Mesenchymal stem cell (in vitro differentiated cells and primary cell): Measurements from ENCODE around the gene CCS.
A peak's percentile ranks its signal among the peaks of the same experiment; 100 is the strongest.

Experiments
- DNase-seq: peaks from one replicate; pipeline ENCODE4 v3.0.0-alpha.2; 2013
- H2AFZ ChIP-seq: one replicate; pipeline ENCODE4 v1.6.1; 2013; ENCODE audit warnings: low read depth, mild to moderate bottlenecking, control low read depth, inconsistent platforms, low read length, moderate library complexity
- H2AK5ac ChIP-seq: 2 replicates; pipeline ENCODE4 v1.6.1; 2013; ENCODE audit warnings: low read length, moderate library complexity, mild to moderate bottlenecking, inconsistent platforms; ENCODE audit not compliant: severe bottlenecking
- H2BK120ac ChIP-seq: one replicate; pipeline ENCODE4 v1.6.1; 2013; ENCODE audit warnings: low read depth, mild to moderate bottlenecking, inconsistent platforms, low read length, moderate library complexity
- H2BK12ac ChIP-seq, 2 experiments: one replicate each; pipeline ENCODE4 v1.6.1; 2013; ENCODE audit warnings: inconsistent platforms in 2 of 2, low read length in 2 of 2, mild to moderate bottlenecking in 2 of 2, moderate library complexity in 2 of 2, control low read depth in 1 of 2
- H2BK15ac ChIP-seq: one replicate; pipeline ENCODE4 v1.6.1; 2013; ENCODE audit warnings: mild to moderate bottlenecking, low read depth, inconsistent platforms; ENCODE audit not compliant: poor library complexity, severe bottlenecking
- H2BK5ac ChIP-seq: 2 replicates; pipeline ENCODE4 v1.6.1; 2013; ENCODE audit warnings: low read depth, mild to moderate bottlenecking, low read length, control low read depth, inconsistent platforms; ENCODE audit not compliant: poor library complexity, severe bottlenecking
- H3K14ac ChIP-seq, 2 experiments: one replicate each; pipeline ENCODE4 v1.6.1; 2013; ENCODE audit warnings: inconsistent platforms in 2 of 2, low read length in 2 of 2, control low read depth in 1 of 2, mild to moderate bottlenecking in 1 of 2, moderate library complexity in 1 of 2
- H3K18ac ChIP-seq, 2 experiments: one replicate each; pipeline ENCODE4 v1.6.1; 2013; ENCODE audit warnings: inconsistent platforms in 2 of 2, low read length in 2 of 2, control low read depth in 1 of 2, low read depth in 1 of 2, mild to moderate bottlenecking in 1 of 2
- H3K23ac ChIP-seq, 2 experiments: one replicate each; pipeline ENCODE4 v1.6.1; 2013; ENCODE audit warnings: inconsistent platforms in 2 of 2, low read length in 2 of 2, mild to moderate bottlenecking in 2 of 2, moderate library complexity in 2 of 2, control low read depth in 1 of 2
- H3K27ac ChIP-seq: 2 replicates; pipeline ENCODE4 v1.5.1; 2013; ENCODE audit warnings: mild to moderate bottlenecking, moderate library complexity, low read length, control low read depth, inconsistent platforms; ENCODE audit not compliant: poor library complexity, severe bottlenecking
- H3K27me3 ChIP-seq, 2 experiments: 2 replicates each; pipeline versions ENCODE4 v1.6.1 to v1.7.0; 2013; ENCODE audit warnings: low read length in 2 of 2, mild to moderate bottlenecking in 2 of 2, moderate library complexity in 2 of 2, control low read depth in 1 of 2, inconsistent platforms in 1 of 2; ENCODE audit not compliant: control insufficient read depth in 1 of 2, insufficient read depth in 1 of 2
- H3K36me3 ChIP-seq, 2 experiments: 2 replicates each; pipeline versions ENCODE4 v1.6.1 to v1.7.0; 2013; ENCODE audit warnings: low read length in 2 of 2, control low read depth in 1 of 2, inconsistent platforms in 1 of 2, low read depth in 1 of 2, mild to moderate bottlenecking in 1 of 2; ENCODE audit not compliant: insufficient read depth in 2 of 2, control insufficient read depth in 1 of 2
- H3K4ac ChIP-seq, 2 experiments: one replicate each; pipeline ENCODE4 v1.6.1; 2013; ENCODE audit warnings: inconsistent platforms in 2 of 2, low read length in 2 of 2, mild to moderate bottlenecking in 2 of 2, moderate library complexity in 2 of 2, control low read depth in 1 of 2, low read depth in 1 of 2
- H3K4me1 ChIP-seq: 2 replicates; pipeline ENCODE4 v1.6.1; 2013; ENCODE audit warnings: low read depth, low read length, control low read depth; ENCODE audit not compliant: control insufficient read depth, insufficient read depth
- H3K4me2 ChIP-seq: 2 replicates; pipeline ENCODE4 v1.6.1; 2013; ENCODE audit warnings: low read length, mild to moderate bottlenecking, inconsistent platforms; ENCODE audit not compliant: poor library complexity, severe bottlenecking
- H3K4me3 ChIP-seq, 2 experiments: 2 replicates each; pipeline versions ENCODE4 v1.5.1 to v1.7.0; 2013; ENCODE audit warnings: low read length in 2 of 2, mild to moderate bottlenecking in 2 of 2, control low read depth in 1 of 2, low read depth in 1 of 2; ENCODE audit not compliant: insufficient read depth in 1 of 2
- H3K79me1 ChIP-seq: replicated peaks from 2 replicates; pipeline ENCODE4 v1.6.1; 2013; ENCODE audit warnings: mild to moderate bottlenecking, control low read depth, low read length, inconsistent platforms; ENCODE audit not compliant: poor library complexity, severe bottlenecking
- H3K9ac ChIP-seq: 2 replicates; pipeline ENCODE4 v1.7.0; 2013; ENCODE audit warnings: mild to moderate bottlenecking, low read length, moderate library complexity
- H3K9me3 ChIP-seq: 2 replicates; pipeline ENCODE4 v1.7.0; 2013; ENCODE audit warnings: mild to moderate bottlenecking, low read length; ENCODE audit not compliant: control insufficient read depth
- H4K8ac ChIP-seq: one replicate; pipeline ENCODE4 v1.6.1; 2013; ENCODE audit warnings: inconsistent platforms, mild to moderate bottlenecking, low read length, moderate library complexity
- H4K91ac ChIP-seq: one replicate; pipeline ENCODE4 v1.6.1; 2013; ENCODE audit warnings: mild to moderate bottlenecking, low read length, inconsistent platforms
- WGBS: methylation state at CpG from one replicate; pipeline ENCODE4 v1.1.7; 2013; ENCODE audit warnings: mixed read lengths; 5-methylcytosine and 5-hydroxymethylcytosine counted together

The CCS gene

DNA sequence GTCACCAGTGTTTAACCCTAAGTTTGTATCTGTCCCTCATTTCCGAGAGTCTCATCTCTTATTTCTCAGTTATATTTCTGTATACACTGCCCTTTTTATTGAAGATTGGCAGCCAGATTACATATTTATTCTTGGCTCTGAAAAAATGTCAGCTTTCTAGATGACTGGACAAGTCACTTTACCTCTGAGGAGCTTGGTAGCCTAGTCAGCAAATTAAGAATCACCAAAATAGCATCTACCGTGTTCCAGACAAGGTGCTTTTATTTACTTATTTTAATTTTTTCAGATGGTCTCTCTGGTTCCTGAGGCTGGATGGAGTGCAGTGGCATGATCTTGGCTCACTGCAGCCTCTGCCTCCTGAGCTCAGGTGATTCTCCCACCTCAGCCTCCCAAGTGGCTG is 40.0 kb downstream of the CCS start:
- no peak overlapping the region for H3K4me3 ChIP-seq
- H3K4me2 ChIP-seq = no peak overlapping the region
- no peak overlapping the region for H2AFZ ChIP-seq
- H2BK12ac ChIP-seq = no peak overlapping the region
- WGBS = no CpG with 5 or more reads among the region's 2 CpGs
- no peak overlapping the region for H4K8ac ChIP-seq
- no peaks in the 10 kb centered on the region for H3K79me1 ChIP-seq
- H3K4ac ChIP-seq = no peak overlapping the region
- H2AK5ac ChIP-seq = no peak overlapping the region
- no peak overlapping the region for H3K9ac ChIP-seq
- H3K27ac ChIP-seq = no peak overlapping the region
- no peaks in the 10 kb centered on the region for H3K9me3 ChIP-seq
- peaks cover 36 to 52% of the 10 kb centered on the region in 2 experiments for H3K36me3 ChIP-seq
- no peak overlapping the region for H3K14ac ChIP-seq
- no peak overlapping the region for H3K18ac ChIP-seq
- H4K91ac ChIP-seq = no peak overlapping the region
- H3K23ac ChIP-seq = no peak overlapping the region
- no peak overlapping the region for H2BK5ac ChIP-seq
- H2BK120ac ChIP-seq = no peak overlapping the region
- no peaks in the 10 kb centered on the region for H3K27me3 ChIP-seq
- H2BK15ac ChIP-seq = no peak overlapping the region
- peaks cover 3% of the 10 kb centered on the region for H3K4me1 ChIP-seq
- no peak for DNase-seq

GRCh38 chr11:66636411-66636810 is 43.4 kb downstream of the CCS start:
- no peak overlapping the region for H4K91ac ChIP-seq
- no peak for DNase-seq
- no peak overlapping the region for H2BK12ac ChIP-seq
- no peak overlapping the region for H3K4me2 ChIP-seq
- H3K23ac ChIP-seq = no peak overlapping the region
- WGBS = 95% methylated on average over 3 of the region's 3 CpGs
- no peak overlapping the region for H4K8ac ChIP-seq
- no peak overlapping the region for H3K14ac ChIP-seq
- H2BK5ac ChIP-seq = no peak overlapping the region
- H3K79me1 ChIP-seq = no peaks in the 10 kb centered on the region
- no peak overlapping the region for H2AK5ac ChIP-seq
- peaks cover 8% of the 10 kb centered on the region for H3K4me1 ChIP-seq
- H2AFZ ChIP-seq = no peak overlapping the region
- peaks cover 21 to 43% of the 10 kb centered on the region in 2 experiments for H3K36me3 ChIP-seq
- H3K9me3 ChIP-seq = no peaks in the 10 kb centered on the region
- no peak overlapping the region for H3K9ac ChIP-seq
- no peak overlapping the region for H3K4ac ChIP-seq
- H3K4me3 ChIP-seq = no peak overlapping the region
- no peak overlapping the region for H2BK15ac ChIP-seq
- no peaks in the 10 kb centered on the region for H3K27me3 ChIP-seq
- no peak overlapping the region for H3K18ac ChIP-seq
- no peak overlapping the region for H2BK120ac ChIP-seq
- peak overlapping the region; percentile 28 for H3K27ac ChIP-seq

DNA sequence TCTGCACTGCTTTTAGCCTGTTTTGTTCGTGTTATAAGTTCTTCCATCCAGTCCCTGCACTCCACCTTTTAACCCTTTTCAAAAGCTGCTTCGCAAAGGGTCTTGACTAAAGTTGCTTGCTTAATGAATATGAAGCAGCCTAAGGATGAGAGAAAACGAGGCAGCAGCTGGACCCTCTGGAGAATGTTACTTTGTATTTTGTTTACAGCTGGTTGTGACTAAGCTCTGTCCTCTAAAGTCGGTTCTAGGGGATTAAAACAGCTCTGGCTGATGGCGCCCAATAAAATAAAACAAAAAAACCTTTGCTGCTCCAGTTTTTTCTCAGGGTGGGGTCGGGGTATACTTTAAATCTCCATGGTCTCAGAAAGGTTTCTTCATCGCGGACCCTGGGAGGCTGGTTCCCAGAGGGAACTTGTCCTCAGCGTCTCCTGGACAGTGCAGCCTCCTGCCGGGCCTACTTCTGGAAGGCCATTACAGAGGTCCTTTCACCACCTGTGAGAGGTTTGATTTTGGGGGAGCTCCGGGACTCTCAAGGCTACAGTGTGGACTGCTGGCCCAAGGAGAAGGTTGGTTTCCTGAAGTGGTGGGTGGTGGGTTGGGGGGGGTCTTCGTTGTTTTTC is 44.7 kb downstream of the CCS start:
- no peak overlapping the region for H3K14ac ChIP-seq
- H3K18ac ChIP-seq = no peak overlapping the region
- peak overlapping the region; percentile 2 for H4K8ac ChIP-seq
- no peaks in the 10 kb centered on the region for H3K9me3 ChIP-seq
- peak overlapping the region; percentile 83 for H3K9ac ChIP-seq
- H3K4ac ChIP-seq = peak overlapping the region in 1 of 2 experiments; percentile 89
- peaks cover 8% of the 10 kb centered on the region for H3K4me1 ChIP-seq
- peak overlapping the region; percentile 5 for H4K91ac ChIP-seq
- H2BK120ac ChIP-seq = no peak overlapping the region
- WGBS = 54% methylated on average over 12 of the region's 12 CpGs
- no peak overlapping the region for H2BK12ac ChIP-seq
- peaks cover 21 to 50% of the 10 kb centered on the region in 2 experiments for H3K36me3 ChIP-seq
- H3K27ac ChIP-seq = peak overlapping the region; percentile 69
- no peaks in the 10 kb centered on the region for H3K79me1 ChIP-seq
- peak overlapping the region; percentile 54 for H2AK5ac ChIP-seq
- no peak overlapping the region for H2BK15ac ChIP-seq
- peak; percentile 74 for DNase-seq
- H3K4me2 ChIP-seq = peak overlapping the region; percentile 73
- no peaks in the 10 kb centered on the region for H3K27me3 ChIP-seq
- H2BK5ac ChIP-seq = no peak overlapping the region
- no peak overlapping the region for H3K23ac ChIP-seq
- peak overlapping the region; percentile 46 to 91 for H3K4me3 ChIP-seq
- H2AFZ ChIP-seq = no peak overlapping the region

DNA sequence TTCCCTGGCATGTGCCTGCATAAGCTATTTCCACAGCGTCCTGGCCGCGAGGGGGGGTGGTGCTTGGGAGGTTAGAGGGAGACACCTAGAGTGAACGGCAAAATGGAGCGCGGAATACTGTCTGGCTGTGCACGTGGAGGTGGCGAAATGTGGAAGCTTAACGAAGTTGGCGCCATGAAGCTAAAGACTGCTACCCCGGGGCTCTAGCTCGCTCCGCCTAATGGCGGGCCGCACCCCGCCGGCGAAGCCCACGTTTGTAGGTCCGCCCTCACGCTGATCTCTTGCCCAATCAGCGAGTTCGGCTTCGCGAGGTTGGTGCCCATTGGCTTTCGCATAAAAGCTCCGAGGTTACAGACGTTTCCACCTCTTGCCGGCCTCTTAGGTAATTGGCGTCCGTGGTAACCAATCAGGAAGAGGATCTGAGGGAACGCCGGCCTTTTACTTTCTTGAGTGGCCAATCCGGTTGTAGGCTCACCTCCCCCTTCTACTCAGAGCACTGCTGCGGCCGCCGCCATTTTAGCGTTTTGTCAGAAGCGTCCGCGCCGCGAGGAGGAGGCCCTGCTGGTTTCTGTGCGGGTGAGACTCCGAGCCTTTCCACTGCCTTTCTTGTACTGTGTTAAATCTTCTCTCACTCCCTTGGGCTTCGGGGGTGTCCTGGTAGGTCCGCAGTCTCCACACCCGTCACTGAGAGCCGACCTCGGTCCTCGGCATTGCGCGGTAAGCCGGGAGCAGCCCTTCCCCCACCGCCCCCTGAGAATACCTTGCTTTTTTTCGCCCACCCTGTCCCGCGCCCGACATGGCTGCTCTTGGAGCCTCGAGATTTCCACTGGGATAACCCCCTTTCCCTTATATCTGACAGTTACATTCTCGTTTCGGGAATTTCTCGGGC is 45.4 kb downstream of the CCS start, which contains the start of gene RBM4:
TSS of gene RBM4 (plus strand) at position 527 of the 889 bp plus-strand sequence. CDS start 1,009 bp downstream, outside the sequence.
- Histone ChIP-seq H3K18ac (peak within 1 kb of the TSS; percentile 89 to 92), H3K23ac (peak within 1 kb of the TSS in 1 of 2 experiments; percentile 81), H4K91ac (peak within 1 kb of the TSS; percentile 80), H2AFZ (peak within 1 kb of the TSS; percentile 78), H2BK5ac (peak within 1 kb of the TSS; percentile 86), H3K27ac (peak within 1 kb of the TSS; percentile 96), H3K79me1 (no peaks in the 10 kb centered on the region), H3K4ac (peak within 1 kb of the TSS; percentile 77 to 89), H2AK5ac (peak within 1 kb of the TSS; percentile 54), H3K27me3 (no peaks in the 10 kb centered on the region), H3K4me2 (peak within 1 kb of the TSS; percentile 73), H2BK120ac (peak within 1 kb of the TSS; percentile 73), H4K8ac (peak within 1 kb of the TSS; percentile 94), H3K36me3 (peaks cover 20 to 50% of the 10 kb centered on the region in 2 experiments), H2BK15ac (no peak within 1 kb of the TSS), H2BK12ac (peak within 1 kb of the TSS in 1 of 2 experiments; percentile 47), H3K9ac (peak within 1 kb of the TSS; percentile 94), H3K9me3 (no peaks in the 10 kb centered on the region), H3K4me3 (peak within 1 kb of the TSS; percentile 79 to 91), H3K14ac (peak within 1 kb of the TSS in 1 of 2 experiments; percentile 6), H3K4me1 (peaks cover 10% of the 10 kb centered on the region)
- peak; percentile 100 for DNase-seq
- WGBS = under 1% methylated on average over 63 of the region's 63 CpGs
